CD4-positive, alpha-beta memory T cell (primary cell): ENCODE results near the gene GNRH2. TPM values are rescaled to one million over a fixed set of nuclear protein-coding genes. Genes with fewer than 3 reads are reported as not detected.
A peak's percentile ranks its signal among the peaks of the same experiment; 100 is the strongest.

Source experiments
- CTCF ChIA-PET: fragments of 350-600 bp; sonication (Branson Sonifier 250); formaldehyde crosslinking; loops from one replicate; lab custom pipeline; 2021; ENCODE audit warnings: inconsistent platforms; ENCODE audit not compliant: partially characterized antibody; lab: Charles Lee
- POLR2A ChIA-PET: fragments of 350-600 bp; sonication (Branson Sonifier 250); formaldehyde crosslinking; loops from one replicate; lab custom pipeline; 2021; ENCODE audit not compliant: partially characterized antibody; lab: Charles Lee
- DNase-seq, 5 donors: peaks; one replicate each; pipeline versions ENCODE4 v3.0.0 to v3.0.0-alpha.2; 2020 to 2022; ENCODE audit warnings: mixed read lengths in 1 of 5
- H3K27ac ChIP-seq: one replicate; pipeline ENCODE4 v1.7.0; 2013; ENCODE audit warnings: low read depth, low read length
- H3K27me3 ChIP-seq: 2 replicates; pipeline ENCODE4 v1.7.0; 2013; ENCODE audit warnings: mild to moderate bottlenecking, low read length, moderate library complexity; ENCODE audit not compliant: insufficient read depth
- H3K36me3 ChIP-seq: 2 replicates; pipeline ENCODE4 v1.7.0; 2013; ENCODE audit warnings: mild to moderate bottlenecking, low read length, moderate library complexity; ENCODE audit not compliant: insufficient read depth
- H3K4me1 ChIP-seq: 2 replicates; pipeline ENCODE4 v1.7.0; 2013; ENCODE audit warnings: mild to moderate bottlenecking, low read length, moderate library complexity; ENCODE audit not compliant: insufficient read depth
- H3K4me3 ChIP-seq, 2 donors: one replicate each; pipeline ENCODE4 v1.7.0; 2013; ENCODE audit warnings: low read length in 2 of 2, mild to moderate bottlenecking in 1 of 2
- H3K9me3 ChIP-seq, 2 donors: one replicate each; pipeline ENCODE4 v1.7.0; 2013; ENCODE audit warnings: low read length in 2 of 2, control low read depth in 1 of 2; ENCODE audit not compliant: control insufficient read depth in 1 of 2
- H3K27ac Mint-ChIP-seq, 7 donors: one replicate each; pipeline ENCODE4 v1.8.0; 2020 to 2021; ENCODE audit warnings: mixed read lengths in 7 of 7, mild to moderate bottlenecking in 6 of 7, inconsistent platforms in 3 of 7, moderate library complexity in 3 of 7
- H3K27me3 Mint-ChIP-seq, 2 donors: one replicate each; pipeline ENCODE4 v1.8.0; 2020 to 2021; ENCODE audit warnings: mixed read lengths in 2 of 2
- H3K36me3 Mint-ChIP-seq, 2 donors: one replicate each; pipeline ENCODE4 v1.8.0; 2020 to 2021; ENCODE audit warnings: mixed read lengths in 2 of 2, inconsistent platforms in 1 of 2, mild to moderate bottlenecking in 1 of 2
- H3K4me1 Mint-ChIP-seq, 4 donors: one replicate each; pipeline ENCODE4 v1.8.0; 2020 to 2021; ENCODE audit warnings: mixed read lengths in 4 of 4, mild to moderate bottlenecking in 1 of 4
- H3K4me3 Mint-ChIP-seq, 8 donors: one replicate each; pipeline ENCODE4 v1.8.0; 2020 to 2021; ENCODE audit warnings: mixed read lengths in 8 of 8, mild to moderate bottlenecking in 7 of 8, moderate library complexity in 6 of 8, inconsistent platforms in 3 of 8
- H3K9me3 Mint-ChIP-seq, 8 donors: one replicate each; pipeline ENCODE4 v1.8.0; 2020 to 2021; ENCODE audit warnings: mixed read lengths in 8 of 8, mild to moderate bottlenecking in 5 of 8, inconsistent platforms in 3 of 8, moderate library complexity in 1 of 8
- intact Hi-C: fragments of 100-400 bp; cut with micrococcal nuclease; formaldehyde crosslinking; loops from one replicate; pipeline ENCODE4 v1.15.1; 2023
- polyA plus RNA-seq, 2 donors: library from polyadenylated mRNA; unstranded; fragments of 300-500 nt; fragmentation: Illumina TruSeq; gene quantifications; one replicate each; pipeline ENCODE4 v1.2.3, GENCODE V29; 2021
- total RNA-seq, 2 experiments: library from RNA; stranded (reverse); gene quantifications; one replicate each; pipeline ENCODE4 v1.2.3, GENCODE V29; 2021

Gene GNRH2
- total and polyA plus RNA-seq, 4 experiments from 2014 or later = 1.2 to 1.9 TPM; not detected in 2

DNA sequence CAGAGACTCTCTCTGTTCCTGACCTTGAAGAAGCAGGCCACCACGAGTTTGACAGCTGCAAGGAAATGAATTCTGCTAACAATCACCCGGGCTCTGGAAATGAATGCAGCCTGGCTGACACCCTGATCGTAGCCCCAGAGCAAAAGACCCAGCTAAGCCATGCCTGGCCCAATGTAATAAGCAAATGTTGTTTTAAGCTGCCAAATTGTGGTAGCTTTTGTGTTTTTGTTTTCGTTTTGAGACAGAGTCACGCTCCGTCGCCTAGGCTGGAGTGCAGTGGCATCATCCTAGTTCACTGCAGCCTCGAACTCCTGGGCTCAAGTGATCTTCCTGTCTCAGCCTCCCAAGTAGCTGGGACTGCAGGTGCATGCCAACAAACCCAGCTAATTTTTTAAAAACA, 24.7 kb downstream of the GNRH2 start:
- Mint-ChIP-seq H3K9me3 (no peaks in the 10 kb centered on the region), H3K27me3 (no peaks in the 10 kb centered on the region), H3K4me1 (peaks cover 16 to 20% (median 16%) of the 10 kb centered on the region in 4 donors), H3K4me3 (no peak overlapping the region), H3K27ac (peak overlapping the region in 1 of 7 donors; percentile 59), H3K36me3 (no peaks in the 10 kb centered on the region)
- H3K4me3 ChIP-seq = no peak overlapping the region
- intact Hi-C loops = no loop called here
- CTCF ChIA-PET = interaction anchor here (1.0 to 1.9 kb wide), 3 partner anchors 10 to 249 kb away, joined by 3 to 7 read pairs (median 6); no protein-coding TSS in a partner anchor
- H3K4me1 ChIP-seq = peaks cover 18% of the 10 kb centered on the region
- no peak for DNase-seq
- H3K27me3 ChIP-seq = no peaks in the 10 kb centered on the region
- POLR2A ChIA-PET = interaction anchor here (1.3 kb wide), 1 partner anchor 89 kb away, joined by 5 read pairs; no protein-coding TSS in a partner anchor
- no peak overlapping the region for H3K27ac ChIP-seq
- H3K36me3 ChIP-seq = no peaks in the 10 kb centered on the region
- H3K9me3 ChIP-seq = no peaks in the 10 kb centered on the region

DNA sequence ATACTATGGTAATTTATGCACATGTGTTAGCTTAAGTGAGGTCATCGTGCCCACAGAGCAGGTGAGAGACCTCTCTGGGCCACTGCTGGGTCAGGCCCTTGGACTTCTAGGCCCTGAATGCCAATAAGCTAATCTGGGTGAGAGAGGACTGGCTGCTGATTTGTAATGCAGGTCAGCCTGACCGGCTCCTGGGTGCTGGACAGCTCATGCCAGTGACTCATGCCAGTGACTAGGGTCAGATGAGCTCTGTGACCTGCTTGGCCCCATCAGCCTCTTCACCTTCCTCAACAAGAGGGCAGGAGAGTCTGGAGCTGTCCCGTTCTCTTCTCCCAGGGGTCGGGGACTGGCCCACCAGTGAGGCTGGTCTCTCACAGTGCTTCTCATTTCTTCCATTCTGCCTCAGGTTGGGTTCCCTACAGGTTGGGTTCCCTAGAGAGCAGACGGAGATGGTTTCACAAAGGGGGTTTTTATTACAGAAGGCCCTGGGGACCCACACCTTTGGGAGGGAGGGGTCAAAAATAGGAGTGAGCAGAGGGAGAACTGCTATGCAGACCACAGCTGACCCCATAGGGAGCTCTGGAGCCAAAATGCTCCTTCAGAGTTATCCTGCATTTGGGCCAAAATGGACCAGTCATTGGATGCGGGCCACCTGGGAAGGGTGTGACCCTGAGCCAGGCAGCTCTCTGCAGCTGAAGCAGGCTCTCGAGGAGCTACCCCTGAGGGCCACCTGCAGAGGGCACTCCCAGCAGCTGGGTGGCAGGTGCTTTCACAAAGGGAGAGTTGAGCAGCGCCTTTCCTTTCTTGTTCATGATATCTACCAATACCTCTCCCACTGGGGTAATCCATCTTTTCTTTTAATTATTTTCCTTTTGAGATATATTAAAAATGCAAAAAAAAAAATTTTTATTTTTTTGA, 25.8 kb downstream of the GNRH2 start:
- peaks cover 18% of the 10 kb centered on the region for H3K4me1 ChIP-seq
- H3K27me3 ChIP-seq = no peaks in the 10 kb centered on the region
- peak overlapping the region in 1 of 7 donors; percentile 72 for H3K27ac Mint-ChIP-seq
- peak overlapping the region in 1 of 8 donors; percentile 43 for H3K4me3 Mint-ChIP-seq
- H3K4me1 Mint-ChIP-seq = peaks cover 16 to 20% (median 17%) of the 10 kb centered on the region in 4 donors
- no peak overlapping the region for H3K4me3 ChIP-seq
- H3K36me3 ChIP-seq = no peaks in the 10 kb centered on the region
- CTCF ChIA-PET = interaction anchor here (0.6 to 2.2 kb wide), 11 partner anchors 8 to 245 kb away, joined by 3 to 20 read pairs (median 4); no protein-coding TSS in a partner anchor
- POLR2A ChIA-PET = interaction anchor here (1.3 to 1.8 kb wide), 2 partner anchors 23 to 88 kb away, joined by 5 to 6 read pairs; no protein-coding TSS in a partner anchor
- intact Hi-C loops = loop anchor here (1.0 kb wide), 1 partner anchor 46 kb away; no protein-coding TSS in a partner anchor
- H3K27ac ChIP-seq = no peak overlapping the region
- DNase-seq = peak in 4 of 5 donors; percentile 19 to 37 (median 27)
- H3K27me3 Mint-ChIP-seq = no peaks in the 10 kb centered on the region
- no peaks in the 10 kb centered on the region for H3K9me3 Mint-ChIP-seq
- H3K9me3 ChIP-seq = no peaks in the 10 kb centered on the region
- H3K36me3 Mint-ChIP-seq = no peaks in the 10 kb centered on the region

DNA sequence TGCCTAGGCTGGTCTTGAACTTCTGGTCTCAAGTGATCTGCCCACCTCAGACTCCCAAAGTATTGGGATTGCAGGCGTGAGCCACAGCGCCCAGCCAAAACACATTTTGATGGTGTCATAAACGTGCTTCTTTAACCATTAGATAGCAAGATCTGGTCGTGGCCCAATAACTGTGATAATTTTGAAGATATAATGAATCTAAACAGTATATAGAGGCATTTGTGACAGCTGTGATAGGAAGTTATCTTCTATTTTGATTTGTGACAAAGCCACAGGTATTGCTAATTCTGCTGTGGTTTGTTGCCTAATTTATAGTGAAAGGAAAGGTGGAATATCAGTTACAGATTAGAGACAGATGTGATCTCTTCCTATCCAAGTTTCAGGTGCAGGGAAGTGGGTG, 27.3 kb downstream of the GNRH2 start:
- H3K9me3 Mint-ChIP-seq = no peaks in the 10 kb centered on the region
- H3K27me3 ChIP-seq = no peaks in the 10 kb centered on the region
- H3K4me3 Mint-ChIP-seq = peak overlapping the region; percentile 80 to 94 (median 88)
- H3K36me3 ChIP-seq = no peaks in the 10 kb centered on the region
- intact Hi-C loops = no loop called here
- H3K27me3 Mint-ChIP-seq = no peaks in the 10 kb centered on the region
- no peak for DNase-seq
- peaks cover 18% of the 10 kb centered on the region for H3K4me1 ChIP-seq
- H3K27ac Mint-ChIP-seq = peak overlapping the region; percentile 12 to 95 (median 89)
- no peak overlapping the region for H3K27ac ChIP-seq
- ChIA-PET POLR2A (interaction anchor here (1.4 to 1.8 kb wide), 3 partner anchors 14 to 21 kb away, joined by 3 to 6 read pairs (median 3); no protein-coding TSS in a partner anchor), CTCF (interaction anchor here (1.7 to 2.2 kb wide), 2 partner anchors 21 to 44 kb away, joined by 4 to 20 read pairs; no protein-coding TSS in a partner anchor)
- no peak overlapping the region for H3K4me3 ChIP-seq
- H3K4me1 Mint-ChIP-seq = peaks cover 13 to 24% (median 16%) of the 10 kb centered on the region in 4 donors
- H3K36me3 Mint-ChIP-seq = no peaks in the 10 kb centered on the region
- H3K9me3 ChIP-seq = no peaks in the 10 kb centered on the region

DNA sequence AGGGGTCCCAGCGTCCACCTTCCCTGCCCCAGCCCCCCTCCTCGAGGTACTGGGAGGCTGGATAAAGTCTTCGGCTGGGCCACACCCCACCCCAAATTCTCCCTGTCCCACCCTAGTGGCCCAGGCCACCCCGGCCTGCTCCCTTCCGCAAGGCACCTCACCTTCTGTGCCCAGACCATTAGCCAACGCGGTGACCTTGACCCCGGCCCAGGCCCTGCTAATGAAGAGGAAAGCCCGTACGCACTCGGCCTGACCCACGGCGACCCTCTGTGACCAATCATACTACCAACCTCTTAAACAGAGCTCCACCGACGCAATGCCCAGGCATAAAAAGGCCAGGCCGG, 27.8 kb downstream of the GNRH2 start:
- Mint-ChIP-seq H3K36me3 (no peaks in the 10 kb centered on the region), H3K9me3 (no peaks in the 10 kb centered on the region), H3K27me3 (no peaks in the 10 kb centered on the region), H3K27ac (peak overlapping the region in 4 of 7 donors; percentile 22 to 94 (median 61)), H3K4me3 (peak overlapping the region; percentile 80 to 94 (median 88)), H3K4me1 (peaks cover 13 to 24% (median 16%) of the 10 kb centered on the region in 4 donors)
- Histone ChIP-seq H3K9me3 (no peaks in the 10 kb centered on the region), H3K36me3 (no peaks in the 10 kb centered on the region), H3K27ac (peak overlapping the region; percentile 44), H3K4me1 (peaks cover 18% of the 10 kb centered on the region), H3K27me3 (no peaks in the 10 kb centered on the region), H3K4me3 (peak overlapping the region in 1 of 2 donors; percentile 54)
- ChIA-PET POLR2A (interaction anchor here (1.4 to 3.5 kb wide), 3 partner anchors 14 to 22 kb away, joined by 3 to 22 read pairs (median 3); no protein-coding TSS in a partner anchor), CTCF (interaction anchor here (2.2 kb wide), 1 partner anchor 44 kb away, joined by 8 read pairs; no protein-coding TSS in a partner anchor)
- no peak for DNase-seq
- intact Hi-C loops = no loop called here

DNA sequence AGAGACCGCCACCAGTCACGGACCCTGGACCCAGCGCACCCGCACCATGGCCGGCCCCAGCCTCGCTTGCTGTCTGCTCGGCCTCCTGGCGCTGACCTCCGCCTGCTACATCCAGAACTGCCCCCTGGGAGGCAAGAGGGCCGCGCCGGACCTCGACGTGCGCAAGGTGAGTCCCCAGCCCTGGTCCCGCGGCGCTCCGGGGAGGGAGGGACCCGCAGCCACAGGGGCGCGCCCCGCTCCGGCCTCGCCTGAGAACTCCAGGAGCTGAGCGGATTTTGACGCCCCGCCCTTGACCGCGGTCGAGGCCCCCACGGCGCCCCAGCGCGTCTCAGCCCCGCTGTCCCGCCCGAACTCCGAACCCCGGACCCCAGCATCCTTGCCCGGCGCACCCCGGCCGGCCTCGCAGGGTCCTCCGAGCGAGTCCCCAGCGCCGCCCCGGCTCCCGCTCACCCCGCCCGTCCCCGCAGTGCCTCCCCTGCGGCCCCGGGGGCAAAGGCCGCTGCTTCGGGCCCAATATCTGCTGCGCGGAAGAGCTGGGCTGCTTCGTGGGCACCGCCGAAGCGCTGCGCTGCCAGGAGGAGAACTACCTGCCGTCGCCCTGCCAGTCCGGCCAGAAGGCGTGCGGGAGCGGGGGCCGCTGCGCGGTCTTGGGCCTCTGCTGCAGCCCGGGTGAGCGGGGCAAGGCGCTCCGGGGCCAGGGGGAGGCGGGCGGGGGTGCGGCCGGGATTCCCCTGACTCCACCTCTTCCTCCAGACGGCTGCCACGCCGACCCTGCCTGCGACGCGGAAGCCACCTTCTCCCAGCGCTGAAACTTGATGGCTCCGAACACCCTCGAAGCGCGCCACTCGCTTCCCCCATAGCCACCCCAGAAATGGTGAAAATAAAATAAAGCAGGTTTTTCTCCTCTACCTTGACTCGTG, 28.4 kb downstream of the GNRH2 start, which contains the start of gene OXT:
Gene OXT, plus strand, starts transcription at position 11 of the 920 bp plus-strand sequence. Its CDS starts 36 bp downstream, at position 47.
- peaks cover 12 to 27% (median 17%) of the 10 kb centered on the region in 4 donors for H3K4me1 Mint-ChIP-seq
- peak within 1 kb of the TSS; percentile 82 to 94 (median 90) for H3K4me3 Mint-ChIP-seq
- H3K36me3 Mint-ChIP-seq = no peaks in the 10 kb centered on the region
- Histone ChIP-seq H3K27me3 (no peaks in the 10 kb centered on the region), H3K4me3 (peak within 1 kb of the TSS in 1 of 2 donors; percentile 54), H3K4me1 (peaks cover 21% of the 10 kb centered on the region), H3K9me3 (no peaks in the 10 kb centered on the region), H3K36me3 (no peaks in the 10 kb centered on the region), H3K27ac (peak within 1 kb of the TSS; percentile 44)
- CTCF ChIA-PET = interaction anchor here (2.2 kb wide), 1 partner anchor 43 kb away, joined by 8 read pairs; no protein-coding TSS in a partner anchor
- no peaks in the 10 kb centered on the region for H3K27me3 Mint-ChIP-seq
- intact Hi-C loops = loop anchor here (2.0 kb wide), 1 partner anchor 21 kb away; no protein-coding TSS in a partner anchor
- H3K9me3 Mint-ChIP-seq = no peaks in the 10 kb centered on the region
- peak within 1 kb of the TSS; percentile 62 to 95 (median 93) for H3K27ac Mint-ChIP-seq
- DNase-seq = peak; percentile 64 to 81 (median 68)
- POLR2A ChIA-PET = interaction anchor here (1.4 to 3.5 kb wide), 3 partner anchors 15 to 21 kb away, joined by 3 to 22 read pairs (median 3); no protein-coding TSS in a partner anchor

DNA sequence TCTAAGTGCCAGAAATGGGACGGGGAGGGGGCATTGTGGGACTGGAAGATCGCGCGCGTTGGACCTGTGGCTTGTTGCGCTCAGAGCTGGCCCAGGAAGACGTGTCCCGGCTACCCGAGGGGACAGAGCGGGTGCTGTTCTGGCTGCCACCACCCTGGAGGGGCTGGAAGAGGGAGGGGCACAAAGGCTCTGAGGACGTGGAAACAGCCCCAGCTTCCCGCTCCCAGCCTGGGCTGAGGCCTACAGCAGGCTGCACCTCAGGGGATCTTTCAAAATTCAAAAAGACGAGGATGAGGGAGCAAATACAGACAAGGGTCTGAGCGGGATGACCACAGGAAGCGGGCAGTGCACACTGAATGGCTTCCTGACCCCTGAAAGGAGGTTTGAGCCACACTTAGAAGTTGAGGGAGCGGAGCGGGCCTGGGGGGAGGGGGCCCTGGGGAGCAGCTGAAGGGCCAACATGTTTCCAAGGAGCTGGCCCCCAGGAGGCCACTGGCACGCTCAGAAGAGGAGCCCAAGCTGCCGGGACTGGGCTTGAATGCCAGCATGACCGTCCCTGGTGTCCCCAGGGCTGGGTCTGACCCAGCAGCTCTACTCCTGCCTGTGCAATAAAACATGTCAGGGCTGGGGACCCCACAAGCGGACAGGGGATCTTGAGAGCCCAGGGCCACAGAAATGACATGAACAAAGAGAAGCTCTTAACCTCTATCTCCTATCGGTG, 29.3 kb downstream of the GNRH2 start:
- Histone ChIP-seq H3K27me3 (no peaks in the 10 kb centered on the region), H3K36me3 (no peaks in the 10 kb centered on the region), H3K4me1 (peaks cover 27% of the 10 kb centered on the region), H3K9me3 (no peaks in the 10 kb centered on the region), H3K4me3 (no peak overlapping the region), H3K27ac (peak overlapping the region; percentile 44)
- Mint-ChIP-seq H3K27ac (peak overlapping the region; percentile 60 to 94 (median 91)), H3K4me3 (peak overlapping the region; percentile 78 to 91 (median 84)), H3K27me3 (no peaks in the 10 kb centered on the region), H3K36me3 (no peaks in the 10 kb centered on the region), H3K9me3 (no peaks in the 10 kb centered on the region), H3K4me1 (peaks cover 14 to 31% (median 19%) of the 10 kb centered on the region in 4 donors)
- ChIA-PET CTCF (interaction anchor here (0.8 to 2.2 kb wide), 2 partner anchors 19 to 42 kb away, joined by 5 to 8 read pairs; no protein-coding TSS in a partner anchor), POLR2A (interaction anchor here (0.6 to 3.5 kb wide), 3 partner anchors 20 to 64 kb away, joined by 3 to 22 read pairs (median 3); partner anchors contain the start of gene MRPS26)
- no peak for DNase-seq
- intact Hi-C loops = loop anchor here (2.0 kb wide), 1 partner anchor 20 kb away; no protein-coding TSS in a partner anchor
